Stimulated activated CD8-positive, alpha-beta memory T cell treated with anti-CD3 and anti-CD28 coated beads, Interleukin-12 subunit alpha, Interleukin-12 subunit beta, amount 100 ng/mL, for 4 hours (primary cell): ENCODE results near the gene SLC7A6.
"Not testable (repeated sequence)": the region's sequence is repeated elsewhere in the genome, so short reads cannot be mapped to it uniquely, and the experiment has no call there.

Source experiments
- DNase-seq: peaks from one replicate; pipeline ENCODE4 v3.0.0-alpha.2; 2020; ENCODE audit warnings: low read depth

The SLC7A6 gene

GRCh38 chr16:68283801-68284598 is 19.7 kb downstream of the SLC7A6 start:
- DNase-seq: no peak

DNA sequence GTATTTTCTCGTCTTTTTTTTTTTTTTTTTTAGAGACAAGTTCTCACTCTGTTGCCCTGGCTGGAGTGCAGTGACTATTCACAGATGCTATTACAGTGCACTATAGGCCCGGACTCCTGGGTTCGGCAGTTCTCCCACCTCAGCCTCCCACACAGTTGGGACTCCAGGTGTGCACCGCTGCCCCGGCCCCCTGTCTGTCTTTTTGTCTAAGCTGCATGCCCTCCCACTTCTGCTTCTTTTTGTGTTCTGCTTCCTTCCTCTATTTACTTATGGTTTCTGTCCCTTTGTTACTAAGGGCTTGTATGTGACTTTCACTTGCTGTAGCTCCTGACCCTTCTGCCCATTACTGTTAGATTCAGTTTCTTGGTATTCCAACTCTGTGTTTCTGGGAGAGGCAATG is 20.5 kb downstream of the SLC7A6 start:
- no peak for DNase-seq

DNA sequence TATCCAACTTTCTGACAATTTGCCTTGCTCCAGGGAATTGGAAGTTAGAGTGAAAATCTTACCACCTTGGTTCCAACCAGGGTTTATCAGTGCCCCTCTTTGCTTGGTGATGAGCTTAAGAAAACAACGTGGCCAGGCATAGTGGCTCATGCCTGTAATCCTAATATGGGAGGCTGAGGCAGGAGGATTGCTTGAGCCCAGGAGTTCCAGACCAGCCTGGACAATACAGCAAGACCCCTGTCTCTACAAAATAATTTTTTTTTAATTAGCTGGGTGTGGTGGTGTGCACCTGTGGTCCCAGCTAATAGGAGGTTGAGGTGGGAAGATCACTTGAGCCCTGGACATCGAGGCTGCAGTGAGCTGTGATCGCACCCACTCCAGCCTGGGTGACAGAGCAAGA is 21.4 kb downstream of the SLC7A6 start:
- no peak for DNase-seq

GRCh38 chr16:68286153-68287074 is 22.1 kb downstream of the SLC7A6 start:
- DNase-seq: no peak

DNA sequence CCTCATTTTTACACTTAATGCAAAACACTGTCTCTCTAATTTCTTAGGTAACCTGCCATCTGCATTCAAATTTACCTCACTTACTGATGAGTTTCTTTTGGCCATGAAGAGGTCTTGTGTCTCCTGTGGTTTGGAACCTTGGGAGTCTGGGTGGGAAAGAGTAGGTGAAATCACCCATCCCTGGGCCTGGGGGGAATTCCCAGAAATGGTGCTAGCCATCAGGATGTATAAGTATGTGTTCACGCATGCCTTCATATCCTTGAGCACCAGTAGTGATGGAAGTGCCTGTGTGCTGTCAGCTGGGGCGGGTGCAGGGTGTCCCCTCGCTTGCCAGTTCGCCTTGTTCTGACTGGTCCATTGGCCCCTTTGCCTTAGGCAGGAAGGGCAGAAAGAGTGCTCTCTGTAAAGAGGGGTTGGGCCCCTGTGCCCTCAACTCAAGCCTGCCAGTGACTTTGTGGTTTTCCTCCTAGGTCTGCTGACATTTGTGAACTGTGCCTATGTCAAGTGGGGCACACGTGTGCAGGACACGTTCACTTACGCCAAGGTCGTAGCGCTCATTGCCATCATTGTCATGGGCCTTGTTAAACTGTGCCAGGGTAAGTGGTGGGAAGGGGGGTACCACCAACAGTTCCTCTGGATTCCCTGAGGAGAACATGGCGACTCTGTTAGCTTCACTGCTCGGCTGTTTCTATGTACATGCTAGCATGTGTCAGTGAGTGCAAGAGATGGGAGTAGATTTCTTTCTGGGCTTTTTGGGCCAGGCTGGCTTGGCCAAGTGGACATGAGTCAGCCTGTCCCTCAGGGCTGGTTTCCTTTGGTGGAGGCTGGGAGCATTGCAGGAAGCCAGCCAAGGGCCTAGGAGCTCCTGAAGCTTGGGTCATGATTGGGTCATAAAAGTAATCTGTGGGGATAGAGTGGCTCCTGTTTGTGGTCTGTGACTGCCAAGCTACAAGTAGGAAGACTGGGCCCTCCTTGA is 23.2 kb downstream of the SLC7A6 start:
- no peak for DNase-seq

- DNase-seq: no peak
These were observed 23.9 kb downstream of the SLC7A6 start for GRCh38 chr16:68288252-68288650.

GRCh38 chr16:68288796-68289195 is 24.5 kb downstream of the SLC7A6 start:
- not testable (repeated sequence) for DNase-seq

GRCh38 chr16:68289202-68289601 is 24.9 kb downstream of the SLC7A6 start:
- DNase-seq: no peak

GRCh38 chr16:68289621-68290329 is 25.4 kb downstream of the SLC7A6 start:
- DNase-seq: no peak

- no peak for DNase-seq
These were observed 26.1 kb downstream of the SLC7A6 start for GRCh38 chr16:68290450-68290849.

DNA sequence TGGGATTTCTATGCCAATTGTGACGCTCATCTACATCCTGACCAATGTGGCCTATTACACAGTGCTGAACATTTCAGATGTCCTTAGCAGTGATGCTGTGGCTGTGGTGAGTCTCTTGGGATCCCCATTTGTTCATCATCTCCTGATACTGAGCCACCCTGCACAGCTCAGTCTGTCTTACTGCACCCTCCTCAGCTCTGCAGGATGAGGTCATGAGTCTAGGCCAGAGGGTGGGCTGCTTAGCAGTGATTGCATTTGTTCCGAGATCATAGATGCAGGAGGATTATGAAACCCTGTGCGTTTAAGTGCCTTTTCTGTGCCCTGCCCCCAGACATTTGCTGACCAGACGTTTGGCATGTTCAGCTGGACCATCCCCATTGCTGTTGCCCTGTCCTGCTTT is 26.9 kb downstream of the SLC7A6 start:
- no peak for DNase-seq

- no peak for DNase-seq
These were observed 28.1 kb downstream of the SLC7A6 start for GRCh38 chr16:68292425-68292824.

- DNase-seq: no peak
These were observed 32.0 kb downstream of the SLC7A6 start for GRCh38 chr16:68296291-68296690.

GRCh38 chr16:68296693-68297092 is 32.4 kb downstream of the SLC7A6 start:
- no peak for DNase-seq

DNA sequence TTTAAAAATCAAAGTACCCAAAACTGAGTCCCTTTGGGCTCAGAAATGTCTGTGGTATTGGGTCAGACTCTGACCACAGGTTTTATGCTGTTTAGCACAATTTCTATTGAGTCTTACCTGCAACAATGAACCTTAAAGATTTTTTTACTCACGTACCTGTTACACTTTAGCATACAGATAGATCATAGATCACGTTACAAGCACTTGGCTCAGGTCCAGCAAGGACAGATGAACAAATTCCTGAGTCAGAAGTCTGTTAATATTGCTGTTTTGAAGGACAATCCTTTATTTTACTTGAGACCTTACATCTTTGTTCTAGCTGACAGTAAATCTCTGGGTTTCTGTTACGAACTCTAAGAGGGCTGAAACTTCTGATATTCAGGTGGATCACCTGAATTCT is 33.6 kb downstream of the SLC7A6 start:
- DNase-seq: no peak

GRCh38 chr16:68298312-68298711 is 34.0 kb downstream of the SLC7A6 start:
- no peak for DNase-seq

- no peak for DNase-seq
These were observed 34.7 kb downstream of the SLC7A6 start for GRCh38 chr16:68298907-68299561.

- no peak for DNase-seq
These were observed 35.5 kb downstream of the SLC7A6 start for GRCh38 chr16:68299571-68300453.

GRCh38 chr16:68300734-68301459 is 36.6 kb downstream of the SLC7A6 start:
- no peak for DNase-seq
